Liver (tissue), 9 donors: ENCODE results near the gene NEURL3. TPM values are rescaled to one million over a fixed set of nuclear protein-coding genes. Genes with fewer than 3 reads are reported as not detected.

ENCODE experiments used
- DNase-seq: peaks from one replicate; pipeline ENCODE4 v3.0.0-alpha.2; 2017; ENCODE audit warnings: low spot score
- H3K27ac ChIP-seq, 2 donors: one replicate each; pipeline ENCODE4 v1.7.0; 2013; ENCODE audit warnings: inconsistent platforms in 2 of 2, low read length in 2 of 2, control low read depth in 1 of 2, low read depth in 1 of 2, mild to moderate bottlenecking in 1 of 2
- H3K27me3 ChIP-seq, 4 donors: one replicate each; pipeline versions ENCODE4 v1.6.1 to v1.7.0; 2013; ENCODE audit warnings: low read length in 3 of 4, inconsistent platforms in 1 of 4, mild to moderate bottlenecking in 1 of 4, moderate library complexity in 1 of 4; ENCODE audit not compliant: control insufficient read depth in 4 of 4, insufficient read depth in 4 of 4
- H3K36me3 ChIP-seq, 4 donors: one replicate each; pipeline versions ENCODE4 v1.6.1 to v1.7.0; 2013; ENCODE audit warnings: low read length in 3 of 4, mild to moderate bottlenecking in 3 of 4, low read depth in 1 of 4, moderate library complexity in 1 of 4; ENCODE audit not compliant: control insufficient read depth in 4 of 4, insufficient read depth in 3 of 4
- H3K4me1 ChIP-seq, 4 donors: one replicate each; pipeline versions ENCODE4 v1.6.1 to v1.7.0; 2013; ENCODE audit warnings: low read length in 3 of 4, mild to moderate bottlenecking in 3 of 4, moderate library complexity in 1 of 4; ENCODE audit not compliant: control insufficient read depth in 4 of 4, insufficient read depth in 4 of 4
- H3K4me3 ChIP-seq, 3 donors: one replicate each; pipeline versions ENCODE4 v1.6.1 to v1.7.0; 2013; ENCODE audit warnings: low read length in 3 of 3, control low read depth in 1 of 3, low read depth in 1 of 3, mild to moderate bottlenecking in 1 of 3
- H3K9ac ChIP-seq, 2 donors: one replicate each; pipeline ENCODE4 v1.7.0; 2013; ENCODE audit warnings: low read length in 2 of 2, mild to moderate bottlenecking in 2 of 2, moderate library complexity in 2 of 2, control low read depth in 1 of 2, low read depth in 1 of 2
- H3K9me3 ChIP-seq, 4 donors: one replicate each; pipeline versions ENCODE4 v1.6.1 to v1.7.0; 2013; ENCODE audit warnings: low read length in 3 of 4; ENCODE audit not compliant: control insufficient read depth in 4 of 4
- EGR1 ChIP-seq, 2 donors: IDR thresholded peaks; 2 replicates each; pipeline ENCODE4 v1.6.1; 2016 to 2018; ENCODE audit warnings: antibody characterized with exemption in 2 of 2, low read depth in 2 of 2
- FOXA2 ChIP-seq: IDR thresholded peaks from 2 replicates; pipeline ENCODE4 v1.6.1; 2016; ENCODE audit warnings: antibody characterized with exemption
- GABPA ChIP-seq, 2 donors: IDR thresholded peaks in 1 of 2; conservative IDR thresholded peaks in 1 of 2; 2 replicates each; pipeline ENCODE4 v1.6.1; 2016; ENCODE audit warnings: antibody characterized with exemption in 2 of 2, mild to moderate bottlenecking in 1 of 2, moderate library complexity in 1 of 2
- HNF4A ChIP-seq, 2 donors: conservative IDR thresholded peaks; 2 replicates each; pipeline ENCODE4 v1.6.1; 2016; ENCODE audit warnings: antibody characterized with exemption in 2 of 2, mild to moderate bottlenecking in 2 of 2
- HNF4G ChIP-seq: IDR thresholded peaks from 2 replicates; pipeline ENCODE4 v1.6.1; 2016; ENCODE audit warnings: antibody characterized with exemption
- JUND ChIP-seq, 2 donors: IDR thresholded peaks; 2 replicates each; pipeline ENCODE4 v1.6.1; 2016; ENCODE audit warnings: antibody characterized with exemption in 2 of 2
- NR2F2 ChIP-seq: IDR thresholded peaks from 2 replicates; pipeline ENCODE4 v1.6.1; 2016; ENCODE audit warnings: antibody characterized with exemption
- RAD21 ChIP-seq, 2 donors: IDR thresholded peaks; 2 replicates each; pipeline ENCODE4 v1.6.1; 2016; ENCODE audit warnings: antibody characterized with exemption in 2 of 2, mild to moderate bottlenecking in 2 of 2
- RXRA ChIP-seq, 2 donors: IDR thresholded peaks; 2 replicates each; pipeline ENCODE4 v1.6.1; 2017 to 2018; ENCODE audit warnings: antibody characterized with exemption in 2 of 2, mild to moderate bottlenecking in 1 of 2
- SP1 ChIP-seq: IDR thresholded peaks from 2 replicates; pipeline ENCODE4 v1.6.1; 2018; ENCODE audit warnings: antibody characterized with exemption, mild to moderate bottlenecking
- TAF1 ChIP-seq: conservative IDR thresholded peaks from 2 replicates; pipeline ENCODE4 v1.6.1; 2016; ENCODE audit warnings: antibody characterized with exemption, mild to moderate bottlenecking
- YY1 ChIP-seq: IDR thresholded peaks from 2 replicates; pipeline ENCODE4 v1.6.1; 2016; ENCODE audit warnings: antibody characterized with exemption, mild to moderate bottlenecking
- WGBS: extraction: QIAGEN DNeasy Blood & Tissue Kit; methylation state at CpG from one replicate; pipeline ENCODE4 v1.1.7; 2013; 5-methylcytosine and 5-hydroxymethylcytosine counted together
- polyA plus RNA-seq, 2 donors: library from polyadenylated mRNA; stranded (reverse) in 1 of 2; unstranded in 1 of 2; fragments of 200-250 nt in 1 of 2; fragments of >200 nt in 1 of 2; fragmentation: Nextera tagmentation in 1 of 2; extraction: Ambion mirVana in 1 of 2; gene quantifications; one replicate each; pipeline versions ENCODE4 v1.2.1 to v1.2.3, GENCODE V29; 2013 to 2015
- total RNA-seq, 2 donors: library from RNA; depleted of rRNA; stranded (reverse); fragments of >200 nt; gene quantifications; one replicate each; pipeline ENCODE4 v1.2.3, GENCODE V29; 2014
- TF ChIP-seq, protein P1 (sequence below): fragments of 150-350 bp; IDR thresholded peaks from 2 replicates; pipeline ENCODE4 v1.5.1; 2017; ENCODE audit warnings: improper control_type of control experiment, low read depth, low read length; ENCODE audit not compliant: missing input control
- TF ChIP-seq, protein P2 (sequence below): IDR thresholded peaks from 2 replicates; pipeline ENCODE4 v1.6.1; 2016; ENCODE audit warnings: antibody characterized with exemption, mild to moderate bottlenecking
- TF ChIP-seq, protein P3 (sequence below): IDR thresholded peaks from 2 replicates; pipeline ENCODE4 v1.6.1; 2016; ENCODE audit warnings: antibody characterized with exemption
- TF ChIP-seq, protein P4 (sequence below): IDR thresholded peaks from 2 replicates; pipeline ENCODE4 v1.6.1; 2016; ENCODE audit warnings: antibody characterized with exemption
- donor health status: healthy.
- donor health status: healthy.
- donor health status: healthy.
- donor health status: healthy.
- donor health status: healthy.

Gene NEURL3
- total and polyA plus RNA-seq, 4 donors, result 0.61 to 3.4 (median 1.4) TPM

DNA sequence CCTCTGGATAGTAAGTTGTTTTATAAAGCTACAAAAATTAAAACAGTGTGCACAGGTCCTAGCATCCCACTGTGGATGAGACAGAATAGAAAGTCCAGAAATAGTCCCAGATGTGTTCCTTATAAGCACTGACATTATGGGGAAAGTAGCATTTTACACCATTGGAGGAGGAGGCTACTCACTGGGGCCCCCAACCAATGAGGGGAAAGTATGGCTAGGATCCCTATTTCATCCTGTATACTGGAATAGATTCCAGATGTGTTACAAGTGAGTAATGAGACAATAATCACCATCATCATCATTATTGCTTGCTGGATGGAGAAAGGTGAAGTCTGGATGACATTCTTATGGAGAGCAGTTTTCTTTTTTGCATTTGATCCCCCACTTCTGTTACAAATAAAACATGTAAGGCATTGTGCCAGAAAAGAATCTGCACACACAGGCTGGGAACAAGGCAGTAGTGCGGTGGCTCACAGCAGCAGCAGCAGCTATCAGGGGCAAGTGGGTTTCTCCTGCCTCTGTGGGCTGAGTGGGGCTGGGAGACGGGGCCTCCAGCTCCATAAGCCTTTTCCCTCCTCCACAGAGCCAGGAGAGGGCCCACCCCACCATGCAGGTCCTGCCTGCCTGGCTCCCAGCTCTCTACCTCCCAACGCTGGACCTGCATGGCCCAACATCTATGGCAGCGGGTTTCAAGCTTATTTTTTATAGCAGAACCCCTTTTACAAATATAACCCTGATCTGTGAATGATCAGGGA, 36.4 kb upstream of the NEURL3 start:
- no peak for DNase-seq
- H3K9ac ChIP-seq, result no peak overlapping the region
- no peak overlapping the region for H3K4me3 ChIP-seq
- no peaks in the 10 kb centered on the region for H3K36me3 ChIP-seq
- H3K9me3 ChIP-seq, result no peaks in the 10 kb centered on the region
- H3K4me1 ChIP-seq, result peaks cover 3 to 9% (median 5%) of the 10 kb centered on the region in 4 donors
- H3K27me3 ChIP-seq, result no peaks in the 10 kb centered on the region
- WGBS, result 97% methylated on average over 4 of the region's 4 CpGs
- TF ChIP-seq JUND (IDR thresholded peaks at IDR 0.05) (no peak), SP1 (no peak), NR2F2 (no peak), RAD21 (IDR thresholded peaks at IDR 0.05) (no peak), YY1 (no peak), EGR1 (IDR thresholded peaks at IDR 0.05; ENCODE audit: low read depth in 2 of 2) (no peak), FOXA2 (no peak), GABPA (IDR thresholded peaks at IDR 0.05 in 1 of 2, conservative IDR thresholded peaks at IDR 0.05 in 1 of 2) (no peak), TAF1 (no peak), RXRA (IDR thresholded peaks at IDR 0.05) (no peak)
- TF ChIP-seq, protein P1, sequence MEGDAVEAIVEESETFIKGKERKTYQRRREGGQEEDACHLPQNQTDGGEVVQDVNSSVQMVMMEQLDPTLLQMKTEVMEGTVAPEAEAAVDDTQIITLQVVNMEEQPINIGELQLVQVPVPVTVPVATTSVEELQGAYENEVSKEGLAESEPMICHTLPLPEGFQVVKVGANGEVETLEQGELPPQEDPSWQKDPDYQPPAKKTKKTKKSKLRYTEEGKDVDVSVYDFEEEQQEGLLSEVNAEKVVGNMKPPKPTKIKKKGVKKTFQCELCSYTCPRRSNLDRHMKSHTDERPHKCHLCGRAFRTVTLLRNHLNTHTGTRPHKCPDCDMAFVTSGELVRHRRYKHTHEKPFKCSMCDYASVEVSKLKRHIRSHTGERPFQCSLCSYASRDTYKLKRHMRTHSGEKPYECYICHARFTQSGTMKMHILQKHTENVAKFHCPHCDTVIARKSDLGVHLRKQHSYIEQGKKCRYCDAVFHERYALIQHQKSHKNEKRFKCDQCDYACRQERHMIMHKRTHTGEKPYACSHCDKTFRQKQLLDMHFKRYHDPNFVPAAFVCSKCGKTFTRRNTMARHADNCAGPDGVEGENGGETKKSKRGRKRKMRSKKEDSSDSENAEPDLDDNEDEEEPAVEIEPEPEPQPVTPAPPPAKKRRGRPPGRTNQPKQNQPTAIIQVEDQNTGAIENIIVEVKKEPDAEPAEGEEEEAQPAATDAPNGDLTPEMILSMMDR, result no peak
- TF ChIP-seq, protein P2, sequence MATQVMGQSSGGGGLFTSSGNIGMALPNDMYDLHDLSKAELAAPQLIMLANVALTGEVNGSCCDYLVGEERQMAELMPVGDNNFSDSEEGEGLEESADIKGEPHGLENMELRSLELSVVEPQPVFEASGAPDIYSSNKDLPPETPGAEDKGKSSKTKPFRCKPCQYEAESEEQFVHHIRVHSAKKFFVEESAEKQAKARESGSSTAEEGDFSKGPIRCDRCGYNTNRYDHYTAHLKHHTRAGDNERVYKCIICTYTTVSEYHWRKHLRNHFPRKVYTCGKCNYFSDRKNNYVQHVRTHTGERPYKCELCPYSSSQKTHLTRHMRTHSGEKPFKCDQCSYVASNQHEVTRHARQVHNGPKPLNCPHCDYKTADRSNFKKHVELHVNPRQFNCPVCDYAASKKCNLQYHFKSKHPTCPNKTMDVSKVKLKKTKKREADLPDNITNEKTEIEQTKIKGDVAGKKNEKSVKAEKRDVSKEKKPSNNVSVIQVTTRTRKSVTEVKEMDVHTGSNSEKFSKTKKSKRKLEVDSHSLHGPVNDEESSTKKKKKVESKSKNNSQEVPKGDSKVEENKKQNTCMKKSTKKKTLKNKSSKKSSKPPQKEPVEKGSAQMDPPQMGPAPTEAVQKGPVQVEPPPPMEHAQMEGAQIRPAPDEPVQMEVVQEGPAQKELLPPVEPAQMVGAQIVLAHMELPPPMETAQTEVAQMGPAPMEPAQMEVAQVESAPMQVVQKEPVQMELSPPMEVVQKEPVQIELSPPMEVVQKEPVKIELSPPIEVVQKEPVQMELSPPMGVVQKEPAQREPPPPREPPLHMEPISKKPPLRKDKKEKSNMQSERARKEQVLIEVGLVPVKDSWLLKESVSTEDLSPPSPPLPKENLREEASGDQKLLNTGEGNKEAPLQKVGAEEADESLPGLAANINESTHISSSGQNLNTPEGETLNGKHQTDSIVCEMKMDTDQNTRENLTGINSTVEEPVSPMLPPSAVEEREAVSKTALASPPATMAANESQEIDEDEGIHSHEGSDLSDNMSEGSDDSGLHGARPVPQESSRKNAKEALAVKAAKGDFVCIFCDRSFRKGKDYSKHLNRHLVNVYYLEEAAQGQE, result no peak
- TF ChIP-seq, protein P3, sequence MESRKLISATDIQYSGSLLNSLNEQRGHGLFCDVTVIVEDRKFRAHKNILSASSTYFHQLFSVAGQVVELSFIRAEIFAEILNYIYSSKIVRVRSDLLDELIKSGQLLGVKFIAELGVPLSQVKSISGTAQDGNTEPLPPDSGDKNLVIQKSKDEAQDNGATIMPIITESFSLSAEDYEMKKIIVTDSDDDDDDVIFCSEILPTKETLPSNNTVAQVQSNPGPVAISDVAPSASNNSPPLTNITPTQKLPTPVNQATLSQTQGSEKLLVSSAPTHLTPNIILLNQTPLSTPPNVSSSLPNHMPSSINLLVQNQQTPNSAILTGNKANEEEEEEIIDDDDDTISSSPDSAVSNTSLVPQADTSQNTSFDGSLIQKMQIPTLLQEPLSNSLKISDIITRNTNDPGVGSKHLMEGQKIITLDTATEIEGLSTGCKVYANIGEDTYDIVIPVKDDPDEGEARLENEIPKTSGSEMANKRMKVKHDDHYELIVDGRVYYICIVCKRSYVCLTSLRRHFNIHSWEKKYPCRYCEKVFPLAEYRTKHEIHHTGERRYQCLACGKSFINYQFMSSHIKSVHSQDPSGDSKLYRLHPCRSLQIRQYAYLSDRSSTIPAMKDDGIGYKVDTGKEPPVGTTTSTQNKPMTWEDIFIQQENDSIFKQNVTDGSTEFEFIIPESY, result no peak
- TF ChIP-seq, protein P4, sequence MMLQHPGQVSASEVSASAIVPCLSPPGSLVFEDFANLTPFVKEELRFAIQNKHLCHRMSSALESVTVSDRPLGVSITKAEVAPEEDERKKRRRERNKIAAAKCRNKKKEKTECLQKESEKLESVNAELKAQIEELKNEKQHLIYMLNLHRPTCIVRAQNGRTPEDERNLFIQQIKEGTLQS, result no peak
- H3K27ac ChIP-seq, result no peak overlapping the region

DNA sequence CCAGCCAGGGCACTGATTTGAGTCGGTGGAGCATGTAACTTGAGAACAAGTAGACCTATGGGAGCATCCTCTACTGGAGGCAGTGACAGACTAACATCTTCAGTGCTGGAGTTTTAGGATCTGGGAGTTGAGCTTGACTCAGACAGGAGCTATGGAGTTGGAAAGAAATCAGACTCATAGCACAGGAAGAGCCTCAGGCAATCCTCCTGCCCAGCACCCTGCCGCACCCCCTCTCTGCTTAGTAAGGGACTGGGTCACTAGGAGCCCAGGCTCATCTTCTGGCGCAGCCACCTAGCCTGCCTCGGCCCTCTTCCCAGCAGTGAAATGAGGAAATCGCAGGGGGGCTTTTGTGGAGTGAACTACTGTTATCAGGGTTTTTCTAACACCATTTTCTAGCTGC, 35.0 kb upstream of the NEURL3 start:
- Histone ChIP-seq H3K27me3 (no peaks in the 10 kb centered on the region), H3K9ac (no peak overlapping the region), H3K27ac (no peak overlapping the region), H3K4me1 (peaks cover 3 to 10% (median 7%) of the 10 kb centered on the region in 4 donors), H3K36me3 (no peaks in the 10 kb centered on the region), H3K4me3 (no peak overlapping the region), H3K9me3 (no peaks in the 10 kb centered on the region)
- DNase-seq, result no peak
- WGBS, result 79% methylated on average over 5 of the region's 5 CpGs
- no peak for TF ChIP-seq HNF4A (conservative IDR thresholded peaks at IDR 0.05)
- TF ChIP-seq, protein P2, result no peak
- TF ChIP-seq HNF4G, result no peak
- no peak for TF ChIP-seq NR2F2
- TF ChIP-seq, protein P3, result no peak
- no peak for TF ChIP-seq SP1
